HepG2 (cell line): ENCODE measurements around the gene ZNF670. TPM values are rescaled to one million over a fixed set of nuclear protein-coding genes. Genes with fewer than 3 reads are reported as not detected.
A peak's percentile ranks its signal among the peaks of the same experiment; 100 is the strongest.

ENCODE experiments used
- ADNP ChIP-seq: sonication (generic); formaldehyde crosslinking; IDR thresholded peaks from 2 replicates; pipeline ENCODE4 v1.4.0; 2020; ENCODE audit warnings: missing genetic modification reagents
- ATRX ChIP-seq: sonication (generic); formaldehyde crosslinking; IDR thresholded peaks from 2 replicates; pipeline ENCODE4 v1.4.0; 2020; ENCODE audit warnings: missing genetic modification reagents, borderline replicate concordance
- FLYWCH1 ChIP-seq: sonication (generic); formaldehyde crosslinking; IDR thresholded peaks from 2 replicates; pipeline ENCODE4 v1.8.1; 2023; ENCODE audit warnings: mild to moderate bottlenecking, missing genetic modification reagents
- KLF9 ChIP-seq: IDR thresholded peaks from 2 replicates; pipeline ENCODE4 v1.6.1; 2016; ENCODE audit warnings: low read depth
- MYNN ChIP-seq: sonication (generic); formaldehyde crosslinking; IDR thresholded peaks from 2 replicates; pipeline ENCODE4 v1.4.0; 2020; ENCODE audit warnings: mild to moderate bottlenecking, low read depth, missing genetic modification reagents
- NFE2L2 ChIP-seq: fragments of 150-350 bp; IDR thresholded peaks from 2 replicates; pipeline ENCODE4 v1.6.1; 2014; ENCODE audit warnings: low read length
- PHF20 ChIP-seq: sonication (generic); formaldehyde crosslinking; IDR thresholded peaks from 2 replicates; pipeline ENCODE4 v1.5.0; 2020; ENCODE audit warnings: mild to moderate bottlenecking, missing genetic modification reagents
- PTBP1 ChIP-seq: fragments of 200-400 bp; formaldehyde crosslinking; IDR thresholded peaks from 2 replicates; pipeline ENCODE4 v1.6.1; 2018; ENCODE audit warnings: low read length, low read depth; ENCODE audit not compliant: poor library complexity, severe bottlenecking
- RFX1 ChIP-seq: fragments of 450-650 bp; IDR thresholded peaks from 2 replicates; pipeline ENCODE4 v1.6.1; 2017
- RORA ChIP-seq: sonication (generic); formaldehyde crosslinking; IDR thresholded peaks from 2 replicates; pipeline ENCODE4 v1.5.0; 2020; ENCODE audit warnings: mild to moderate bottlenecking, missing genetic modification reagents, moderate library complexity
- SOX13 ChIP-seq, 3 experiments: fragments of 450-650 bp in 1 of 3; sonication (generic) in 1 of 3; formaldehyde crosslinking in 1 of 3; IDR thresholded peaks in 2 of 3; conservative IDR thresholded peaks in 1 of 3; 2 replicates each; pipeline versions ENCODE4 v1.5.0 to v1.6.1; 2016 to 2020; ENCODE audit warnings: antibody characterized with exemption in 1 of 3, mild to moderate bottlenecking in 1 of 3, missing compliant biosample characterization in 1 of 3, missing genetic modification reagents in 1 of 3, moderate library complexity in 1 of 3
- TAF1 ChIP-seq: sonication (generic); formaldehyde crosslinking; IDR thresholded peaks from 2 replicates; pipeline ENCODE4 v1.4.0; 2020; ENCODE audit warnings: missing genetic modification reagents
- TRIM22 ChIP-seq: fragments of 450-650 bp; IDR thresholded peaks from 2 replicates; pipeline ENCODE4 v1.6.1; 2017
- ZBTB3 ChIP-seq: sonication (generic); formaldehyde crosslinking; IDR thresholded peaks from 2 replicates; pipeline ENCODE4 v1.4.0; 2020; ENCODE audit warnings: low read depth, mild to moderate bottlenecking, moderate library complexity, missing genetic modification reagents, borderline replicate concordance
- ZKSCAN1 ChIP-seq: fragments of 150-350 bp; IDR thresholded peaks from 2 replicates; pipeline ENCODE4 v1.6.1; 2014; ENCODE audit warnings: low read length
- ZNF234 ChIP-seq: sonication (generic); formaldehyde crosslinking; conservative IDR thresholded peaks from 2 replicates; pipeline ENCODE4 v1.5.1; 2020; ENCODE audit warnings: mild to moderate bottlenecking, missing genetic modification reagents
- ZNF562 ChIP-seq: sonication (generic); formaldehyde crosslinking; IDR thresholded peaks from 2 replicates; pipeline ENCODE4 v1.8.0; 2022; ENCODE audit warnings: missing genetic modification reagents, borderline replicate concordance
- ZNF724P ChIP-seq: sonication (generic); formaldehyde crosslinking; IDR thresholded peaks from 2 replicates; pipeline ENCODE4 v1.8.0; 2022; ENCODE audit warnings: missing genetic modification reagents, borderline replicate concordance
- polyA plus RNA-seq, 8 experiments: library from polyadenylated mRNA; depleted of rRNA in 3 of 8; stranded (reverse) in 7 of 8; unstranded in 1 of 8; fragments of >200 nt; fragmentation: Illumina TruSeq in 4 of 8; extraction: Trizol in 4 of 8; gene quantifications; 2 replicates each; pipeline versions ENCODE4 v1.2.1 to v1.2.3, GENCODE V29; 2011 to 2016; ENCODE audit warnings: low read depth in 4 of 8, missing spikeins in 1 of 8, mixed read lengths in 1 of 8; ENCODE audit not compliant: insufficient read depth in 1 of 8
- total RNA-seq, 5 experiments: library from RNA; depleted of rRNA; stranded (reverse); fragments of >200 nt; fragmentation: Illumina TruSeq; extraction: Trizol; gene quantifications; 2 replicates each; pipeline ENCODE4 v1.2.3, GENCODE V29; 2016; ENCODE audit warnings: low read depth in 1 of 5
- TF ChIP-seq, protein P1 (sequence below): sonication (generic); formaldehyde crosslinking; IDR thresholded peaks from 2 replicates; pipeline ENCODE4 v1.8.0; 2022; ENCODE audit warnings: mild to moderate bottlenecking, missing genetic modification reagents
- TF ChIP-seq, protein P2 (sequence below): sonication (generic); formaldehyde crosslinking; IDR thresholded peaks from 2 replicates; pipeline ENCODE4 v1.4.0; 2020; ENCODE audit warnings: missing genetic modification reagents, borderline replicate concordance
- TF ChIP-seq, protein P3 (sequence below): sonication (generic); formaldehyde crosslinking; IDR thresholded peaks from 2 replicates; pipeline ENCODE4; 2020; ENCODE audit warnings: missing genetic modification reagents, mild to moderate bottlenecking, borderline replicate concordance

Gene ZNF670
- total and polyA plus RNA-seq, 2 of the 13 experiments (the other 11 are each of a cell fraction or from before 2014, with no cell fraction given) = 4.2 to 10.9 TPM

GRCh38 chr1:247111700-247112478 is 33.3 kb upstream of the ZNF670 start (continued):
- TF ChIP-seq, protein P1, sequence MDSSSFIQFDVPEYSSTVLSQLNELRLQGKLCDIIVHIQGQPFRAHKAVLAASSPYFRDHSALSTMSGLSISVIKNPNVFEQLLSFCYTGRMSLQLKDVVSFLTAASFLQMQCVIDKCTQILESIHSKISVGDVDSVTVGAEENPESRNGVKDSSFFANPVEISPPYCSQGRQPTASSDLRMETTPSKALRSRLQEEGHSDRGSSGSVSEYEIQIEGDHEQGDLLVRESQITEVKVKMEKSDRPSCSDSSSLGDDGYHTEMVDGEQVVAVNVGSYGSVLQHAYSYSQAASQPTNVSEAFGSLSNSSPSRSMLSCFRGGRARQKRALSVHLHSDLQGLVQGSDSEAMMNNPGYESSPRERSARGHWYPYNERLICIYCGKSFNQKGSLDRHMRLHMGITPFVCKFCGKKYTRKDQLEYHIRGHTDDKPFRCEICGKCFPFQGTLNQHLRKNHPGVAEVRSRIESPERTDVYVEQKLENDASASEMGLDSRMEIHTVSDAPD = peak; percentile 75
- peak; percentile 29 for TF ChIP-seq PTBP1
- TF ChIP-seq ZBTB3 (CRISPR knock-in tag) = no peak
- TF ChIP-seq, protein P2, sequence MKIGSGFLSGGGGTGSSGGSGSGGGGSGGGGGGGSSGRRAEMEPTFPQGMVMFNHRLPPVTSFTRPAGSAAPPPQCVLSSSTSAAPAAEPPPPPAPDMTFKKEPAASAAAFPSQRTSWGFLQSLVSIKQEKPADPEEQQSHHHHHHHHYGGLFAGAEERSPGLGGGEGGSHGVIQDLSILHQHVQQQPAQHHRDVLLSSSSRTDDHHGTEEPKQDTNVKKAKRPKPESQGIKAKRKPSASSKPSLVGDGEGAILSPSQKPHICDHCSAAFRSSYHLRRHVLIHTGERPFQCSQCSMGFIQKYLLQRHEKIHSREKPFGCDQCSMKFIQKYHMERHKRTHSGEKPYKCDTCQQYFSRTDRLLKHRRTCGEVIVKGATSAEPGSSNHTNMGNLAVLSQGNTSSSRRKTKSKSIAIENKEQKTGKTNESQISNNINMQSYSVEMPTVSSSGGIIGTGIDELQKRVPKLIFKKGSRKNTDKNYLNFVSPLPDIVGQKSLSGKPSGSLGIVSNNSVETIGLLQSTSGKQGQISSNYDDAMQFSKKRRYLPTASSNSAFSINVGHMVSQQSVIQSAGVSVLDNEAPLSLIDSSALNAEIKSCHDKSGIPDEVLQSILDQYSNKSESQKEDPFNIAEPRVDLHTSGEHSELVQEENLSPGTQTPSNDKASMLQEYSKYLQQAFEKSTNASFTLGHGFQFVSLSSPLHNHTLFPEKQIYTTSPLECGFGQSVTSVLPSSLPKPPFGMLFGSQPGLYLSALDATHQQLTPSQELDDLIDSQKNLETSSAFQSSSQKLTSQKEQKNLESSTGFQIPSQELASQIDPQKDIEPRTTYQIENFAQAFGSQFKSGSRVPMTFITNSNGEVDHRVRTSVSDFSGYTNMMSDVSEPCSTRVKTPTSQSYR (CRISPR knock-in tag) = no peak
- TF ChIP-seq ADNP = no peak
- no peak for TF ChIP-seq ZKSCAN1
- TF ChIP-seq, protein P3, sequence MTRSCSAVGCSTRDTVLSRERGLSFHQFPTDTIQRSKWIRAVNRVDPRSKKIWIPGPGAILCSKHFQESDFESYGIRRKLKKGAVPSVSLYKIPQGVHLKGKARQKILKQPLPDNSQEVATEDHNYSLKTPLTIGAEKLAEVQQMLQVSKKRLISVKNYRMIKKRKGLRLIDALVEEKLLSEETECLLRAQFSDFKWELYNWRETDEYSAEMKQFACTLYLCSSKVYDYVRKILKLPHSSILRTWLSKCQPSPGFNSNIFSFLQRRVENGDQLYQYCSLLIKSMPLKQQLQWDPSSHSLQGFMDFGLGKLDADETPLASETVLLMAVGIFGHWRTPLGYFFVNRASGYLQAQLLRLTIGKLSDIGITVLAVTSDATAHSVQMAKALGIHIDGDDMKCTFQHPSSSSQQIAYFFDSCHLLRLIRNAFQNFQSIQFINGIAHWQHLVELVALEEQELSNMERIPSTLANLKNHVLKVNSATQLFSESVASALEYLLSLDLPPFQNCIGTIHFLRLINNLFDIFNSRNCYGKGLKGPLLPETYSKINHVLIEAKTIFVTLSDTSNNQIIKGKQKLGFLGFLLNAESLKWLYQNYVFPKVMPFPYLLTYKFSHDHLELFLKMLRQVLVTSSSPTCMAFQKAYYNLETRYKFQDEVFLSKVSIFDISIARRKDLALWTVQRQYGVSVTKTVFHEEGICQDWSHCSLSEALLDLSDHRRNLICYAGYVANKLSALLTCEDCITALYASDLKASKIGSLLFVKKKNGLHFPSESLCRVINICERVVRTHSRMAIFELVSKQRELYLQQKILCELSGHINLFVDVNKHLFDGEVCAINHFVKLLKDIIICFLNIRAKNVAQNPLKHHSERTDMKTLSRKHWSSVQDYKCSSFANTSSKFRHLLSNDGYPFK (CRISPR knock-in tag) = peak; percentile 64; the same call in 1 of the 2 replicates
- no peak for TF ChIP-seq RFX1
- peak; percentile 75; the same call in 1 of the 2 replicates for TF ChIP-seq ZNF724P (CRISPR knock-in tag)
- 0 out of 2 replicates have a peak, but pooled peaks have one; percentile 37 for TF ChIP-seq FLYWCH1 (CRISPR knock-in tag)
- peak; percentile 71 for TF ChIP-seq PHF20 (CRISPR knock-in tag)
- TF ChIP-seq SOX13 (IDR thresholded peaks at IDR 0.05) = no peak
- peak in 1 of 2 experiments; percentile 13; a peak in 2 of 4 replicates for TF ChIP-seq SOX13 (CRISPR knock-in tag; conservative IDR thresholded peaks at IDR 0.05 in 1 of 2, IDR thresholded peaks at IDR 0.05 in 1 of 2)
- TF ChIP-seq ZNF234 (CRISPR knock-in tag) = no peak; the same call in 1 of the 2 replicates
- TF ChIP-seq ATRX = no peak
- TF ChIP-seq RORA (CRISPR knock-in tag) = no peak
- TF ChIP-seq TRIM22 = no peak
- TF ChIP-seq NFE2L2 = no peak
- no peak for TF ChIP-seq MYNN
- TF ChIP-seq KLF9 (CRISPR knock-in tag) = no peak
- TF ChIP-seq TAF1 (CRISPR knock-in tag) = peak; percentile 88
- TF ChIP-seq ZNF562 = no peak
